ENCODE data around the gene LRP1B. TPM values are rescaled to one million over a fixed set of nuclear protein-coding genes. Genes with fewer than 3 reads are reported as not detected.

LRP1B gene
- total and polyA plus RNA-seq, 2 donors from 2014 or later = 0.69 to 1.2 TPM

DNA sequence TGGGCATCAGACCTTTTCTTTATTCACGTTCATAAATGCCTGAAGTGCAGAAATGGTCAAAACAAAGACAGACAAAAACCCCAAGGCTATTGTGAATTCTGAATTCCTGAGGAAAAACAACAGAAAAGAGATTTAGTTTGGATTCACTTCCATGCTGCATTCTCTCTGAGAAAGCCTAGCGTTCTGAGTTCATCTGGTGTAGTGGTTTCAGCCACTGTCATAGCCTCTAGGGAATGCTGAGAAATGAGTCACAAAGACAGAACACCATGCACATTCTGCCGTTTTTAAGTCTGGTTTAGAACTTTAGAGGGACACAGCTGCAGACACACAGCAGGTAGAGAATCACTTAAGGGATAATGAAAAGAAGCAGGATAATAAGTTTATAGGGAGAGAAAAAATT is 93.8 kb downstream of the LRP1B start:
- DNase-seq = no peak
- Histone ChIP-seq H3K27ac (ENCODE audit: low read depth in 2 of 2, low read length in 2 of 2) (no peak overlapping the region), H3K4me1 (ENCODE audit: control insufficient read depth in 2 of 3, insufficient read depth in 2 of 3, low read depth in 1 of 3, low read length in 3 of 3) (no peaks in the 10 kb centered on the region), H3K9me3 (ENCODE audit: control insufficient read depth in 2 of 3, insufficient read depth in 1 of 3, low read length in 3 of 3) (no peaks in the 10 kb centered on the region), H3K27me3 (ENCODE audit: control insufficient read depth, insufficient read depth, low read length) (no peaks in the 10 kb centered on the region), H3K4me3 (ENCODE audit: low read length in 3 of 3) (no peak overlapping the region), H3K36me3 (ENCODE audit: control insufficient read depth in 2 of 3, insufficient read depth in 3 of 3, low read length in 3 of 3) (no peaks in the 10 kb centered on the region), H3K9ac (ENCODE audit: low read length in 3 of 3) (no peak overlapping the region)
- FAIRE-seq = no peak
- intact Hi-C loops (cut with DNase I) = no loop called here
- TF ChIP-seq CTCF (IDR thresholded peaks at IDR 0.05; ENCODE audit: borderline replicate concordance, extremely low read depth, insufficient read depth) = no peak

GRCh38 chr2:142033393-142033792 is 97.4 kb downstream of the LRP1B start:
- no peak overlapping the region for H3K27ac ChIP-seq (ENCODE audit: low read depth in 2 of 2, low read length in 2 of 2)
- DNase-seq (peak in 1 of 5 donors; percentile 7), FAIRE-seq (no peak)
- intact Hi-C loops (cut with DNase I) = no loop called here
- no peaks in the 10 kb centered on the region for H3K4me1 ChIP-seq (ENCODE audit: control insufficient read depth in 2 of 3, insufficient read depth in 2 of 3, low read depth in 1 of 3, low read length in 3 of 3)
- no peaks in the 10 kb centered on the region for H3K36me3 ChIP-seq (ENCODE audit: control insufficient read depth in 2 of 3, insufficient read depth in 3 of 3, low read length in 3 of 3)
- no peak overlapping the region for H3K9ac ChIP-seq (ENCODE audit: low read length in 3 of 3)
- H3K9me3 ChIP-seq (ENCODE audit: control insufficient read depth in 2 of 3, insufficient read depth in 1 of 3, low read length in 3 of 3) = no peaks in the 10 kb centered on the region
- H3K4me3 ChIP-seq (ENCODE audit: low read length in 3 of 3) = no peak overlapping the region
- no peak for TF ChIP-seq CTCF (IDR thresholded peaks at IDR 0.05; ENCODE audit: borderline replicate concordance, extremely low read depth, insufficient read depth)
- H3K27me3 ChIP-seq (ENCODE audit: control insufficient read depth, insufficient read depth, low read length) = no peaks in the 10 kb centered on the region

- no peaks in the 10 kb centered on the region for H3K4me1 ChIP-seq (ENCODE audit: control insufficient read depth in 2 of 3, insufficient read depth in 2 of 3, low read depth in 1 of 3, low read length in 3 of 3)
- no peaks in the 10 kb centered on the region for H3K36me3 ChIP-seq (ENCODE audit: control insufficient read depth in 2 of 3, insufficient read depth in 3 of 3, low read length in 3 of 3)
- H3K9me3 ChIP-seq (ENCODE audit: control insufficient read depth in 2 of 3, insufficient read depth in 1 of 3, low read length in 3 of 3) = no peaks in the 10 kb centered on the region
- intact Hi-C loops (cut with DNase I) = no loop called here
- DNase-seq = no peak
- no peak overlapping the region for H3K27ac ChIP-seq (ENCODE audit: low read depth in 2 of 2, low read length in 2 of 2)
- no peak overlapping the region for H3K4me3 ChIP-seq (ENCODE audit: low read length in 3 of 3)
- H3K9ac ChIP-seq (ENCODE audit: low read length in 3 of 3) = no peak overlapping the region
- H3K27me3 ChIP-seq (ENCODE audit: control insufficient read depth, insufficient read depth, low read length) = no peaks in the 10 kb centered on the region
- no peak for TF ChIP-seq CTCF (IDR thresholded peaks at IDR 0.05; ENCODE audit: borderline replicate concordance, extremely low read depth, insufficient read depth)
- no peak for FAIRE-seq
These were observed 99.2 kb downstream of the LRP1B start for GRCh38 chr2:142031656-142032055.

DNA sequence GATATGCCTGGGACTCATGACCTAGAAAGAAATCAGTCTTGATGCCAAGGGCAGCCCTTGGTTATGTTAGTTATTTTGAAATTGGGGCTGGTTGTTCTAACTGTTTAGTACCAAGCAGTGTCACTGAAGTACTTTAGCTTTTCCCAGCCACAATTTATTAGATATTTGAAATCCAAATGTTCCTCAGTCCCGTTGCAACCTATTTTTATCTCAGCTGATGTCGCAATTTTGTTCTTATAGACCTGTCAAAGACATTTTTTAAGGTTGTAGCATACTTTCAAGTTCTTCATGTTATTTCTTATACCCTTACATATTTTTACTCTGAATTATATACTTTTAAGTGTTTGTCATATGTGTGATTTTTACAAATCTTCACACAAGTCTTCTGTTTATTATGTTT is 100.1 kb downstream of the LRP1B start:
- intact Hi-C loops (cut with DNase I) = no loop called here
- DNase-seq (no peak), FAIRE-seq (no peak)
- no peak overlapping the region for H3K4me3 ChIP-seq (ENCODE audit: low read length in 3 of 3)
- H3K27ac ChIP-seq (ENCODE audit: low read depth in 2 of 2, low read length in 2 of 2) = no peak overlapping the region
- H3K9me3 ChIP-seq (ENCODE audit: control insufficient read depth in 2 of 3, insufficient read depth in 1 of 3, low read length in 3 of 3) = no peaks in the 10 kb centered on the region
- H3K36me3 ChIP-seq (ENCODE audit: control insufficient read depth in 2 of 3, insufficient read depth in 3 of 3, low read length in 3 of 3) = no peaks in the 10 kb centered on the region
- H3K9ac ChIP-seq (ENCODE audit: low read length in 3 of 3) = no peak overlapping the region
- no peaks in the 10 kb centered on the region for H3K27me3 ChIP-seq (ENCODE audit: control insufficient read depth, insufficient read depth, low read length)
- TF ChIP-seq CTCF (IDR thresholded peaks at IDR 0.05; ENCODE audit: borderline replicate concordance, extremely low read depth, insufficient read depth) = no peak
- H3K4me1 ChIP-seq (ENCODE audit: control insufficient read depth in 2 of 3, insufficient read depth in 2 of 3, low read depth in 1 of 3, low read length in 3 of 3) = no peaks in the 10 kb centered on the region
